Measurements from ENCODE around the gene ABCA2. TPM values are rescaled to one million over a fixed set of nuclear protein-coding genes. Genes with fewer than 3 reads are reported as not detected.

ABCA2 gene
- total RNA-seq, 4 donors from 2014 or later, result 13.5 to 24.3 (median 19.3) TPM

GRCh38 chr9:136975644-136976043, 52.4 kb downstream of the ABCA2 start:
- TF ChIP-seq CTCF (IDR thresholded peaks at IDR 0.05), result no peak
- no peak for TF ChIP-seq POLR2A (IDR thresholded peaks at IDR 0.05)
- no peak for TF ChIP-seq POLR2AphosphoS5 (IDR thresholded peaks at IDR 0.05)
- TF ChIP-seq EP300 (IDR thresholded peaks at IDR 0.05), result no peak
- Histone ChIP-seq H3K27ac (peak overlapping the region in 3 of 4 donors; percentile 11 to 45 (median 20)), H3K4me1 (peaks cover 0 to 40% (median 7%) of the 10 kb centered on the region in 3 donors), H3K4me3 (no peak overlapping the region), H3K9me3 (no peaks in the 10 kb centered on the region), H3K27me3 (peaks cover 22% of the 10 kb centered on the region), H3K36me3 (no peaks in the 10 kb centered on the region)
- WGBS, 2 donors (ENCODE audit: low coverage in 1 of 2), result no CpG with 5 or more reads among the region's 14 CpGs
- no peak for ATAC-seq

GRCh38 chr9:136974817-136975535, 53.1 kb downstream of the ABCA2 start:
- H3K9me3 ChIP-seq, result no peaks in the 10 kb centered on the region
- H3K27ac ChIP-seq, result peak overlapping the region in 3 of 4 donors; percentile 11 to 45 (median 20)
- TF ChIP-seq CTCF (IDR thresholded peaks at IDR 0.05) (no peak), POLR2AphosphoS5 (IDR thresholded peaks at IDR 0.05) (no peak), POLR2A (IDR thresholded peaks at IDR 0.05) (no peak), EP300 (IDR thresholded peaks at IDR 0.05) (no peak)
- peaks cover 29% of the 10 kb centered on the region for H3K27me3 ChIP-seq
- no peak overlapping the region for H3K4me3 ChIP-seq
- peaks cover 0 to 40% (median 7%) of the 10 kb centered on the region in 3 donors for H3K4me1 ChIP-seq
- no peaks in the 10 kb centered on the region for H3K36me3 ChIP-seq
- ATAC-seq, result no peak
- WGBS, 2 donors (ENCODE audit: low coverage in 1 of 2), result 62% methylated on average over 5 of the region's 15 CpGs; no CpG with 5 or more reads in 1 of the 2 donors

GRCh38 chr9:136973618-136974617, 54.1 kb downstream of the ABCA2 start:
- no peak overlapping the region for H3K4me3 ChIP-seq
- no peak for TF ChIP-seq POLR2A (IDR thresholded peaks at IDR 0.05)
- TF ChIP-seq POLR2AphosphoS5 (IDR thresholded peaks at IDR 0.05), result no peak
- TF ChIP-seq CTCF (IDR thresholded peaks at IDR 0.05), result no peak
- TF ChIP-seq EP300 (IDR thresholded peaks at IDR 0.05), result no peak
- H3K9me3 ChIP-seq, result no peaks in the 10 kb centered on the region
- ATAC-seq, result no peak
- peaks cover 0 to 37% (median 7%) of the 10 kb centered on the region in 3 donors for H3K4me1 ChIP-seq
- H3K36me3 ChIP-seq, result no peaks in the 10 kb centered on the region
- peaks cover 34% of the 10 kb centered on the region for H3K27me3 ChIP-seq
- H3K27ac ChIP-seq, result no peak overlapping the region
- no CpG with 5 or more reads among the region's 29 CpGs for whole genome bisulfite sequencing, 2 donors (ENCODE audit: low coverage in 1 of 2)

GRCh38 chr9:136972743-136973142, 55.3 kb downstream of the ABCA2 start:
- H3K27ac ChIP-seq, result no peak overlapping the region
- 39% methylated on average over 3 of the region's 13 CpGs; no CpG with 5 or more reads in 1 of the 2 donors for WGBS, 2 donors (ENCODE audit: low coverage in 1 of 2)
- H3K4me1 ChIP-seq, result peaks cover 0 to 27% (median 1%) of the 10 kb centered on the region in 3 donors

GRCh38 chr9:136972335-136972734, 55.7 kb downstream of the ABCA2 start:
- WGBS, 2 donors (ENCODE audit: low coverage in 1 of 2), result 48 to 83% methylated on average over 2 to 5 of the region's 11 CpGs
- peaks cover 0 to 23% (median 0%) of the 10 kb centered on the region in 3 donors for H3K4me1 ChIP-seq
- no peak for ATAC-seq
- TF ChIP-seq CTCF (IDR thresholded peaks at IDR 0.05), result no peak
- TF ChIP-seq EP300 (IDR thresholded peaks at IDR 0.05), result no peak
- TF ChIP-seq POLR2A (IDR thresholded peaks at IDR 0.05), result no peak
- no peak for TF ChIP-seq POLR2AphosphoS5 (IDR thresholded peaks at IDR 0.05)
- H3K4me3 ChIP-seq, result no peak overlapping the region
- H3K27ac ChIP-seq, result no peak overlapping the region
- no peaks in the 10 kb centered on the region for H3K9me3 ChIP-seq
- no peaks in the 10 kb centered on the region for H3K36me3 ChIP-seq
- peaks cover 35% of the 10 kb centered on the region for H3K27me3 ChIP-seq

More at GRCh38 chr9:136972743-136973142, 55.3 kb downstream of the ABCA2 start:
- no peak for TF ChIP-seq POLR2AphosphoS5 (IDR thresholded peaks at IDR 0.05)
- H3K9me3 ChIP-seq, result no peaks in the 10 kb centered on the region
- no peak for ATAC-seq
- peaks cover 38% of the 10 kb centered on the region for H3K27me3 ChIP-seq
- H3K36me3 ChIP-seq, result no peaks in the 10 kb centered on the region
- H3K4me3 ChIP-seq, result no peak overlapping the region
